GOT3 (cell line): Measurements from ENCODE around the gene ARL11.

Source experiments
- DNase-seq: peaks from one replicate; lab custom pipeline; 2025; ENCODE audit warnings: mixed read lengths; lab: John Stamatoyannopoulos, UW

Gene ARL11

GRCh38 chr13:49615836-49616675 is 12.3 kb upstream of the ARL11 start:
- DNase-seq, result no peak

GRCh38 chr13:49616676-49617065 is 11.6 kb upstream of the ARL11 start:
- DNase-seq, result no peak

GRCh38 chr13:49620170-49620621 is 8.1 kb upstream of the ARL11 start:
- DNase-seq, result no peak

- DNase-seq, result no peak
These were observed 5.9 kb upstream of the ARL11 start for GRCh38 chr13:49622174-49622946.

- no peak for DNase-seq
These were observed 4.1 kb upstream of the ARL11 start for GRCh38 chr13:49624229-49624628.

GRCh38 chr13:49625392-49626079 is 2.8 kb upstream of the ARL11 start:
- DNase-seq, result no peak

GRCh38 chr13:49629196-49629938 is 1.1 kb downstream of the ARL11 start:
- DNase-seq, result no peak

- no peak for DNase-seq
These were observed 1.6 kb downstream of the ARL11 start for GRCh38 chr13:49629947-49630346.

- no peak for DNase-seq
These were observed 2.3 kb downstream of the ARL11 start for GRCh38 chr13:49630580-49630979.

GRCh38 chr13:49632156-49632555 is 3.8 kb downstream of the ARL11 start:
- DNase-seq, result no peak

GRCh38 chr13:49633710-49634109 is 5.4 kb downstream of the ARL11 start:
- DNase-seq, result no peak

- no peak for DNase-seq
These were observed 7.5 kb downstream of the ARL11 start for GRCh38 chr13:49635599-49636433.

GRCh38 chr13:49636705-49637104 is 8.4 kb downstream of the ARL11 start:
- DNase-seq, result no peak

GRCh38 chr13:49638030-49638743 is 9.9 kb downstream of the ARL11 start:
- no peak for DNase-seq

- DNase-seq, result no peak
These were observed 10.4 kb downstream of the ARL11 start for GRCh38 chr13:49638744-49639072.

- no peak for DNase-seq
These were observed 13.5 kb downstream of the ARL11 start for GRCh38 chr13:49641801-49642291.

- no peak for DNase-seq
These were observed 14.8 kb downstream of the ARL11 start for GRCh38 chr13:49643035-49643646.

- no peak for DNase-seq
These were observed 17.1 kb downstream of the ARL11 start for GRCh38 chr13:49645451-49645850.

- no peak for DNase-seq
These were observed 18.4 kb downstream of the ARL11 start for GRCh38 chr13:49646688-49647087.
